HEK293T (cell line): ENCODE measurements around the gene ELOVL7.

Experiments used
- CTCF ChIA-PET: fragments of 350-600 bp; formaldehyde crosslinking; extraction: SDS; loops from one replicate; lab custom pipeline; 2021; ENCODE audit warnings: antibody characterized with exemption, inconsistent platforms; lab: Yijun Ruan, JAX
- POLR2A ChIA-PET: fragments of 350-600 bp; formaldehyde crosslinking; extraction: SDS; loops from one replicate; lab custom pipeline; 2020; ENCODE audit warnings: antibody characterized with exemption, inconsistent platforms; lab: Yijun Ruan, JAX
- DNase-seq: peaks from one replicate; pipeline ENCODE4 v3.0.0; 2012; ENCODE audit warnings: mixed read lengths; ENCODE audit errors: extremely low spot score
- ARNT ChIP-seq: fragments of 450-650 bp; IDR thresholded peaks from 2 replicates; pipeline ENCODE4 v1.6.1; 2017; ENCODE audit warnings: mild to moderate bottlenecking
- BHLHE40 ChIP-seq: fragments of 450-650 bp; IDR thresholded peaks from 2 replicates; pipeline ENCODE4 v1.6.1; 2016; ENCODE audit warnings: mild to moderate bottlenecking, moderate library complexity, borderline replicate concordance
- CTBP1 ChIP-seq: fragments of 450-650 bp; IDR thresholded peaks from 2 replicates; pipeline ENCODE4 v1.6.1; 2016; ENCODE audit warnings: borderline replicate concordance
- ELF4 ChIP-seq: fragments of 450-650 bp; IDR thresholded peaks from 2 replicates; pipeline ENCODE4 v1.6.1; 2017; ENCODE audit warnings: antibody characterized with exemption
- FOXA1 ChIP-seq: fragments of 450-650 bp; IDR thresholded peaks from 2 replicates; pipeline ENCODE4 v1.6.1; 2016; ENCODE audit warnings: mild to moderate bottlenecking
- FOXK2 ChIP-seq: fragments of 450-650 bp; IDR thresholded peaks from 2 replicates; pipeline ENCODE4 v1.6.1; 2016; ENCODE audit warnings: mild to moderate bottlenecking
- FOXM1 ChIP-seq: fragments of 450-650 bp; IDR thresholded peaks from 2 replicates; pipeline ENCODE4 v1.6.1; 2017; ENCODE audit warnings: mild to moderate bottlenecking, borderline replicate concordance
- HDGF ChIP-seq: fragments of 450-650 bp; IDR thresholded peaks from 2 replicates; pipeline ENCODE4 v1.6.1; 2017; ENCODE audit warnings: antibody characterized with exemption, borderline replicate concordance
- L3MBTL2 ChIP-seq: fragments of 450-650 bp; conservative IDR thresholded peaks from 2 replicates; pipeline ENCODE4 v1.6.1; 2016; ENCODE audit warnings: mild to moderate bottlenecking
- LEF1 ChIP-seq: fragments of 450-650 bp; IDR thresholded peaks from 2 replicates; pipeline ENCODE4 v1.6.1; 2017; ENCODE audit warnings: mild to moderate bottlenecking, borderline replicate concordance
- NFRKB ChIP-seq: fragments of 450-650 bp; IDR thresholded peaks from 2 replicates; pipeline ENCODE4 v1.6.1; 2016; ENCODE audit warnings: mild to moderate bottlenecking, moderate library complexity
- SP1 ChIP-seq: fragments of 450-650 bp; IDR thresholded peaks from 2 replicates; pipeline ENCODE4 v1.6.1; 2017
- SUZ12 ChIP-seq: fragments of 450-650 bp; IDR thresholded peaks from 2 replicates; pipeline ENCODE4 v1.6.1; 2016; ENCODE audit warnings: mild to moderate bottlenecking
- TARDBP ChIP-seq: fragments of 450-650 bp; IDR thresholded peaks from 2 replicates; pipeline ENCODE4 v1.6.1; 2016
- ZNF384 ChIP-seq: fragments of 450-650 bp; IDR thresholded peaks from 2 replicates; pipeline ENCODE4 v1.6.1; 2016
- TF ChIP-seq, protein P1 (sequence below): fragments of 450-650 bp; IDR thresholded peaks from 2 replicates; pipeline ENCODE4 v1.6.1; 2016

ELOVL7 gene

DNA sequence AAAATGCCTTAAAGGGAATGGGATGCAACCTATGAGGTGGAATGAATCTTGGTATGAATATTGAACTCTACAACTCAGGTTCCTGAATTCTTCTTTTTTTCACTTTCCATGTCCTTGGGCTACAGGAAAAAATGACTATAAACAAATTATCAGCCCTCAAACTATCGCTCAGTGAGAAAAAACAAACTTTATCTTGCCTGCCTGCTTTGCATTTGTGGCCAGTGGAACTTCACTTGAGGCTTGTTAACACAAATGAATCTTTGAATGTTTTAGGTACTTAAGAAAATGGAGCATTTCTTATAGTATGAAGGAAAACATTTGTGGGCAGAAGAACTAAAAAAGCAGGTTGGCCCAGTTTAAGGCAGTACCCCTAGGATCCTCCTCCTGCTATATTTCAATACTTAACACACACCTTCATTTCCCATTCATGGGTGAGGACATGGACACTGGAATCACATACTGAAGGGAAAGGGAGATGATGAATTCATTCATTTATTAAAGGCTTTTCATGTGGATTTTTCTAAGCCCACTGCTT, 34.1 kb downstream of the ELOVL7 start:
- ChIA-PET CTCF (no interaction called here), POLR2A (no interaction called here)
- no peak for DNase-seq
- no peak for TF ChIP-seq FOXA1
- TF ChIP-seq L3MBTL2 = no peak
- TF ChIP-seq ZNF384 = no peak
- TF ChIP-seq FOXK2 = no peak
- no peak for TF ChIP-seq HDGF
- TF ChIP-seq TARDBP = no peak
- no peak for TF ChIP-seq CTBP1

DNA sequence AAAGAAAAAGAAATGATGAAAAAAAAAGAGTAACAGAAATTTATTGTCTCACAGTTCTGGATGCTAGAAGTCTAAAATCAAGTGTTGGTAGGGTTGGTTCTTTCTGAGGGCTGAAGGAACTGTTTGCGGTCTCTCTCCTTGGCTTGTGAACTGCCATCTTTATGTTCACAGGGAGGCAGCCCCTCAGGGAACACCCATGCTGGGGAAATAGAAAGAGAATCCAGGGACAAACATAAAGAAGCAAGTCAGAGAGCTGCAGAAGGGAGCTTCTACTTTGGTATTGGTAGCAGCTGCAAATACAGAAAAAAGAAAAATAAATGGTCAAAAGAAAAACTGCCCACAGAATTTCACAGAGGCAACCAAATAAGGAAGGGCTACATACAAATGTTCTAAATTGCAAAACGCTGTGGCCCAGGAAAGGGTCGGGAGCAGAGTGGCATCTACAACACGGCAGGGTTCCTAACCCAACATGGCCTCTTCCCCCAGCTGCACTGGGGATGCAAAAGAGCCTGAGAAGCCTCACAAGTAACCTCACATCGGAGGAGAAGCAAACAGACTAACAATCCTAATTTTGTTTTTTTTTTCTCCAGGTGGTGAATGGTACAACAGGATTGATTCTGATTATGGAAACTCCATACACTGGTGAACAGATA, 37.4 kb downstream of the ELOVL7 start:
- TF ChIP-seq HDGF (no peak), CTBP1 (no peak), LEF1 (no peak), FOXA1 (no peak), ARNT (no peak), L3MBTL2 (no peak), SUZ12 (no peak), SP1 (no peak), BHLHE40 (no peak)
- TF ChIP-seq, protein P1, sequence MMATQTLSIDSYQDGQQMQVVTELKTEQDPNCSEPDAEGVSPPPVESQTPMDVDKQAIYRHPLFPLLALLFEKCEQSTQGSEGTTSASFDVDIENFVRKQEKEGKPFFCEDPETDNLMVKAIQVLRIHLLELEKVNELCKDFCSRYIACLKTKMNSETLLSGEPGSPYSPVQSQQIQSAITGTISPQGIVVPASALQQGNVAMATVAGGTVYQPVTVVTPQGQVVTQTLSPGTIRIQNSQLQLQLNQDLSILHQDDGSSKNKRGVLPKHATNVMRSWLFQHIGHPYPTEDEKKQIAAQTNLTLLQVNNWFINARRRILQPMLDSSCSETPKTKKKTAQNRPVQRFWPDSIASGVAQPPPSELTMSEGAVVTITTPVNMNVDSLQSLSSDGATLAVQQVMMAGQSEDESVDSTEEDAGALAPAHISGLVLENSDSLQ = no peak
- no peak for DNase-seq
- ChIA-PET CTCF (no interaction called here), POLR2A (no interaction called here)

DNA sequence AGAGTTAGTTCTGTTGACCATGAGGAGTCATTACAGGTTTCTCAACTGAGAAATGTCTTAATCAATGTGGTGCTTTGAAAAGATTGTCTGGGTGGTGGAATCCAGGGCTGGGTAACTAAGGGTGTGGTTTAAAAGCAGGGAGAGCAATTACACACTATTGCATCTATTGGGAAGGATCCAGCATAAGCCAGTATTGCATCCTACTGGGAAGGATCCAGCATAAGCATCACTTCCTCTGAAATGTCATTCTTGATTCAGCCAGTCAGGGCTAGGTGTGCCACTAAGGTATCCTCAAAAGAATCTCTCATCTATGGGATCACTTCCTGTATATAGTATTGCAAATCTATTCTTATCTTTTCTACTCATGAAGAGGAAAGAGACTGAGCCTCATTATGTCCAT, 38.6 kb downstream of the ELOVL7 start:
- ChIA-PET POLR2A (no interaction called here), CTCF (no interaction called here)
- no peak for DNase-seq
- TF ChIP-seq LEF1 = no peak

DNA sequence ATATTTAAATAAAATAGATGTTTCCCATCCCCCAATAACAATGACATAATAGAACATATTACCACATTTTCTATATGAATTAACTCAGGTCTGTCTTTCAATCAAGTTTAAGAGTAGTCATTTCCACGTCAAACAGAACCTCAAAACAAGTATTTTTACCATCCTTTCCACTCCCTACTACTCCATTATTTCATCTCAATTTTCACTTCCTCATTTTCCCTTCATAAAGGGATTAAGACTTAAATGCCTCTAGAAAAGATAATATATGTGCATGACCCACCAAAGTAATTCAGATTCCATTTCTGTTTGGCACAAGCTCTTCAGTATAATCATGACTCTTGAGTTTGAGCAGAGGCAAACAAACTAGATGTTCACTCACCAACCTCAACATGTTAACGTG, 40.4 kb downstream of the ELOVL7 start:
- no peak for DNase-seq
- ChIA-PET POLR2A (no interaction called here), CTCF (no interaction called here)
- TF ChIP-seq HDGF (no peak), SP1 (no peak), NFRKB (no peak), BHLHE40 (no peak), FOXM1 (no peak), FOXK2 (no peak), ZNF384 (no peak), ELF4 (no peak), SUZ12 (no peak), FOXA1 (no peak), L3MBTL2 (no peak), LEF1 (no peak), ARNT (no peak), TARDBP (no peak), CTBP1 (no peak)
- TF ChIP-seq, protein P1 = no peak

DNA sequence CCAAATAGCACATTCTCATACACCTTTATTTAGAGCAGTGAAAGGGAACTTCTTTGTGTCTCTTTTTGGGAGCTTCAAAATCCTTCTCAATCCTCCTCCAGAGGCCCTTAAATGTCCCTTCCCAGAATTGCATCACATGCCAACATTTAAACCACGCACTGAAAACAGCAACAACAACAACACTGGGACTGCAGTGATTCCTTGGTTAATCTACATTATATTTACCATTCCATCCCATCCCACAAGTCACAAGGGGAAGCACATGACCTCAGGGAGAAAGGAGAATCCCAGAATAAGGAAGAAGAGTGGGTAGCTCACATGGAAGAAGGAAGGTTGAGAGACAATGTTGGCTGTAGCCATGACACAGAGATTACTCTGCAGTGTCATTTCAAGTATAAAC, 41.1 kb downstream of the ELOVL7 start:
- POLR2A ChIA-PET = no interaction called here
- TF ChIP-seq L3MBTL2 (no peak), FOXK2 (no peak), ZNF384 (no peak), CTBP1 (no peak), SP1 (no peak), ARNT (no peak), TARDBP (no peak), SUZ12 (no peak), FOXA1 (no peak), NFRKB (no peak), FOXM1 (no peak), BHLHE40 (no peak), LEF1 (no peak)
- TF ChIP-seq, protein P1 = no peak
- CTCF ChIA-PET = no interaction called here
- DNase-seq = no peak

DNA sequence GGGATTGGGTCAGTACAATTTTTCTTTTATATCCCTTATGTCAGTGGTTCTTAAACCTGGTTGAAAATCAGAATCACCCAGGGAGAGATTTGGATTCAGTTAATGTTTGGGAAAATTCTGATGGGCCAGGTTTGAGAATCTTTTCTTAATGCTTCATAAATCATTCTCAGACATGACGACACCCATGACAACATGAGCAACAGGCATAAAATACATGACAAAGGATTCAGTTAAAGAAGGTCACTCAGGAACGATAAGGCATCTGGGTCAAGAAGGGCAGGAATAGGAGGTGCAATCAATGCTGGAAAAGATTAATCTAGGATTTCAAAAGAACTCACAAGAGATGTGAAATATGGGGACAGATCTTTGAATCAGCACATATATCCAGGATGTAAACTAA, 41.8 kb downstream of the ELOVL7 start:
- ChIA-PET POLR2A (no interaction called here), CTCF (no interaction called here)
- DNase-seq = no peak
- no peak for TF ChIP-seq HDGF
- TF ChIP-seq ZNF384 = no peak
- no peak for TF ChIP-seq TARDBP
- no peak for TF ChIP-seq SP1
- no peak for TF ChIP-seq ELF4
- no peak for TF ChIP-seq L3MBTL2
- TF ChIP-seq ARNT = no peak
- TF ChIP-seq FOXM1 = no peak
- TF ChIP-seq CTBP1 = no peak
- no peak for TF ChIP-seq LEF1
- TF ChIP-seq, protein P1 = no peak
- TF ChIP-seq FOXK2 = no peak
- TF ChIP-seq FOXA1 = no peak
- TF ChIP-seq BHLHE40 = no peak
- TF ChIP-seq SUZ12 = no peak
- TF ChIP-seq NFRKB = no peak
